ENCODE data around the gene TIMELESS.
"Not testable (repeated sequence)": the region's sequence is repeated elsewhere in the genome, so short reads cannot be mapped to it uniquely, and the experiment has no call there.

TIMELESS gene

GRCh38 chr12:56474389-56474788 lies 25.2 kb upstream of the TIMELESS start:
- no peak overlapping the region for H3K4me3 ChIP-seq (ENCODE audit: low read length)
- DNase-seq (ENCODE audit: low read depth, low spot score): no peak

GRCh38 chr12:56469007-56469930 lies 20.0 kb upstream of the TIMELESS start:
- DNase-seq (ENCODE audit: low read depth, low spot score): no peak
- peak overlapping the region; percentile 98 for H3K4me3 ChIP-seq (ENCODE audit: low read length)

DNA sequence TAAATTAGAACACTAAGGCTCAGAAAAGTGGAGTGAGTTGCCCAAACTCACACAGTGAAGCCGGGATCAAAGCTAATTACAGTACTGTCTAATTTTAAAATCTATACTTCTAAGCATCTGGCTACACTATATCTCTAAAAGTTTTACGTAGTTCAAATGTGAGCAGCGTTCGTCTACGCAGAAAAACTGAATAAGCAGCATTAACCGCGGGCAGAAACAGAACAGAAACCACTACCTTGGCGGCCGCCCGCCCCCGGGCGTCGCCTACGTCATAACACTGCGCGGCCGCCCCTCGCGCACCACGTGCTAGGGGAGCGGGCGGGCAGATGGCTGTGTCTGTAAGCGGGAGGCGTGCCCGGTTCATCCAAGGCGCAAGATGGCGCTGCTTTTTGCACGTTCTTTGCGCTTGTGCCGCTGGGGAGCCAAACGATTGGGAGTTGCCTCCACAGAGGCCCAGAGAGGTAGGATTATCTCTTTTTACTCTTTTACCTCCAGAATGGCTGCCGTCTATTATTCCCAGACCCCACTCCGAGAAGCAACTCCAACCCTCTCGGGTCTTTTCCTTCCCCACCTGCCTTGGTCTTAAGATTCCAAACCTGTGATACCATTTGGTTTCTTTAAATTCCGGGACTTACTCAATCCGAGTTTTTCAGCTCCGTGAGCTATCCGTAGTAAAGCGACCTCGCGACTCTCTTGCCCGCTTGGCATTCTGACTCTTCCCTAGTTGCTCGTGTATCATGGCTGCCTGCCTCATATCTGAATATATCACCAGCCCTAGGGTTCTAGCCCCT lies 19.2 kb upstream of the TIMELESS start, which contains the start of gene SPRYD4:
Gene SPRYD4, plus strand, starts transcription at position 363 of the 791 bp plus-strand sequence. Its CDS starts 14 bp downstream, at position 377.
- H3K4me3 ChIP-seq (ENCODE audit: low read length): peak within 1 kb of the TSS; percentile 98
- peak; percentile 92 for DNase-seq (ENCODE audit: low read depth, low spot score)

GRCh38 chr12:56462565-56462964 lies 13.3 kb upstream of the TIMELESS start:
- no peak overlapping the region for H3K4me3 ChIP-seq (ENCODE audit: low read length)

DNA sequence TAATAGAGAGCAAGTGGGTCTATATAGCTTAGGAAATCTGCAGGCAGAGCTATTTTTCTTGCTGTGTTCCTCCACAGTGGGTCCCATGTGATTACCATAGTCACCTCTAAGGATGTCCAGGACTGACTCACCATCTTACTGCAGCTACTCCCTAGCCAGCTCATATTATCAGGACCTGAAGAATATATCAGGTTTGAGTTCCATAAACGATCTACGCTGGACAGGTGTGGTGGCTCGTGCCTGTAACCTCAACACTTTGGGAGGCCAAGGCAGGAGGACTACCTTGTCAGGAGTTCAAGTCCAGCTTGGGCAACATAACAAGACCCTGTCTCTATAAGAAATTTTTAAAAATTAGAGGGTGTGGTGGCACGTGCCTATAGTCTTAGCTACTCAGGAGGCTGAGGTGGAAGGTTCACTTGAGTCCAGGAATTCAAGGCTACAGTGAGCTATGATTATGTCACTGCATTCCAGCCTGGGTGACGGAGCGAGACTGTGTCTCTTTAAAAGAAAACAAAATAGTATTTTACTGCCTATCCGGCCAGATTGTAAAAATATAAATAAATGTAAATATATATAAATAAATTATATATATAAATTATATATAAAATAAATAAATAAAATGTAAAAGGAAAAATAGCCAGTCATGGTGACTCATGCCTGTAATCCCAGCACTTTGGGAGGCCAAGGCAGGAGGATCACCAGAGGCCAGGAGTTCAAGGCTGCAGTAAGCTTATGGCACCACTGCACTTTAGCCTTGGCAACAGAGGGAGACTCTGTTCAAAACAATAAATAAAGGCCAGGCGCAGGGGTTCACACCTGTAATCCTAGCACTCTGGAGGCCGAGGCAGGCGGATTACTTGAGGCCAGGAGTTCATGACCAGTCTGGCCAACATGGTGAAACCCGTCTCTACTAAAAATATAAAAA lies 12.3 kb upstream of the TIMELESS start:
- no peak overlapping the region for H3K4me3 ChIP-seq (ENCODE audit: low read length)
- no peak for DNase-seq (ENCODE audit: low read depth, low spot score)

More at GRCh38 chr12:56462565-56462964, 13.3 kb upstream of the TIMELESS start:
- no peak for DNase-seq (ENCODE audit: low read depth, low spot score)

DNA sequence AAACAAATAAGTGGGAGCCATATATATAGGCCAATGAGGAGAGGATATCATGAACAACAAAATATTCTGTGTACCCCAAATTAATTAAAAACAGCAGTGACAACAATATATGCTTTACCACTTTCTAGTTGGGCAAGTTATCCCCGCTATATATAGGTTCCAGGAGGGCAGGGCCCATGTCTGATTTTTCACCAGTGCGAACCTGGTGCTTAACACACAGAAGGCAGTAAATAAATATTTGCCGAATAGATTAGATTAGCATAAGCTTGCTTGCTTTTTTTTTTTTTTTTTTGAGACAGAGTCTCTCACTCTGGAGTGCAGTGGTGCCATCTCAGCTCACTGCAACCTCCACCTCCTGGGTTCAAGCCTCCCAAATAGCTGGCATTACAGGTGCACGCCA lies 8.6 kb upstream of the TIMELESS start:
- no peak overlapping the region for H3K4me3 ChIP-seq (ENCODE audit: low read length)
- DNase-seq (ENCODE audit: low read depth, low spot score): no peak

- no peak within 1 kb of the TSS for H3K4me3 ChIP-seq (ENCODE audit: low read length)
- DNase-seq (ENCODE audit: low read depth, low spot score): no peak
Observed at GRCh38 chr12:56454557-56454956, 5.3 kb upstream of the TIMELESS start, which contains the start of gene MIP. MIP (minus strand) TSS chr12:56454657; CDS start chr12:56454613, 44 bp downstream.

GRCh38 chr12:56451147-56451546 lies 1.9 kb upstream of the TIMELESS start:
- DNase-seq (ENCODE audit: low read depth, low spot score): no peak

GRCh38 chr12:56450241-56450640 lies 1.0 kb upstream of the TIMELESS start:
- no peak for DNase-seq (ENCODE audit: low read depth, low spot score)

More at GRCh38 chr12:56451147-56451546, 1.9 kb upstream of the TIMELESS start:
- H3K4me3 ChIP-seq (ENCODE audit: low read length): no peak overlapping the region

DNA sequence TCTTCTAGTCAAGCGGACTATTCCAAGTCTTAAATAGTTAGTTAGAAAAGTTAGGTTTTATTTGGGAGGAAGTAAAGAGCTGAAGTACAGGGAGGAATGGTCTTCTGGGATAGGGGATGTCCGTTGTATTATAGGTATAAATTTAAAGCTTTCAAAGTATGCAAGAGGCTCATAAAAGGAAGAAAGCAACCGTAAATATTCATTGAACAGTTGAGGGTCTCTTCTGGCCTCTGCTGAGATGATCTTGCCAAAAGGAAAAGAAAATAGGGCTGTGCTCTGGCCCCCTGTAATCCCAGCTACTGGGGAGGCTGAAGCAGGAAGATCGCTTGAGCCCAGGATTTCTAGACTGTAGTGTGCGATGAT lies 377 bp upstream of the TIMELESS start:
- DNase-seq (ENCODE audit: low read depth, low spot score): no peak
- H3K4me3 ChIP-seq (ENCODE audit: low read length): peak overlapping the region; percentile 68

More at GRCh38 chr12:56450241-56450640, 1.0 kb upstream of the TIMELESS start:
- no peak overlapping the region for H3K4me3 ChIP-seq (ENCODE audit: low read length)

- not testable (repeated sequence) for H3K4me3 ChIP-seq (ENCODE audit: low read length); DNase-seq (ENCODE audit: low read depth, low spot score)
Observed at GRCh38 chr12:56443208-56443607, 6.0 kb downstream of the TIMELESS start.

GRCh38 chr12:56437430-56438176 lies 11.6 kb downstream of the TIMELESS start:
- no peak overlapping the region for H3K4me3 ChIP-seq (ENCODE audit: low read length)
- DNase-seq (ENCODE audit: low read depth, low spot score): no peak

- no peak for DNase-seq (ENCODE audit: low read depth, low spot score)
- no peak overlapping the region for H3K4me3 ChIP-seq (ENCODE audit: low read length)
Observed at GRCh38 chr12:56434828-56435227, 14.4 kb downstream of the TIMELESS start.

GRCh38 chr12:56431850-56432249 lies 17.4 kb downstream of the TIMELESS start:
- DNase-seq (ENCODE audit: low read depth, low spot score): no peak
- H3K4me3 ChIP-seq (ENCODE audit: low read length): no peak overlapping the region

- H3K4me3 ChIP-seq (ENCODE audit: low read length): no peak overlapping the region
- no peak for DNase-seq (ENCODE audit: low read depth, low spot score)
Observed at GRCh38 chr12:56431288-56431687, 17.9 kb downstream of the TIMELESS start.

DNA sequence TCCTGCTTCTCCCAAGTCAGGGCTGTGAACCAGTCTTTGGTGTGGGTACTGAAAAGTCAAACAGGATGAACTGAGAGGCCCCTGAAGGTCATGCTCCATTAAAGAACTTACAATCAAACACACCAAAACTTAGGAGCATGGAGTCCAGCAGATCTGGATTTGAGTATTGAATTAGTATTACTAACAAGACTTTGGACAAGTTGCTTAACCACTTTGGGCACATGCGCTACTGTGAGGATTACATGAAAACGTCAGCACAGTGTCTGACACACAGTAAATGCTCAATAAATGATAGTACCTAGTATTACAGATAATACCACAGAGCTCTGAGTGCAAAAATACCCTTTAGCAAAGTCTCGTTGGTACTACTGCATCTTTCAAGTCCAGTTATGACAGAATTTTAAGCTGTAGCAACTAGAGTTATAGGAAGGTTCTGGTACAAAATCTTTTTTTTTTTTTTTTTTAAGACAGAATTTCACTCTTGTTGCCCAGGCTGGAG lies 23.2 kb downstream of the TIMELESS start:
- H3K4me3 ChIP-seq (ENCODE audit: low read length): no peak overlapping the region
- DNase-seq (ENCODE audit: low read depth, low spot score): no peak

- no peak overlapping the region for H3K4me3 ChIP-seq (ENCODE audit: low read length)
- DNase-seq (ENCODE audit: low read depth, low spot score): peak; percentile 60
Observed at GRCh38 chr12:56425193-56425592, 24.0 kb downstream of the TIMELESS start.

- no peak overlapping the region for H3K4me3 ChIP-seq (ENCODE audit: low read length)
- DNase-seq (ENCODE audit: low read depth, low spot score): no peak
Observed at GRCh38 chr12:56420411-56420810, 28.8 kb downstream of the TIMELESS start.

All from Jurkat, Clone E6-1 (cell line).